Measurements from ENCODE around the gene BCR.

DNA sequence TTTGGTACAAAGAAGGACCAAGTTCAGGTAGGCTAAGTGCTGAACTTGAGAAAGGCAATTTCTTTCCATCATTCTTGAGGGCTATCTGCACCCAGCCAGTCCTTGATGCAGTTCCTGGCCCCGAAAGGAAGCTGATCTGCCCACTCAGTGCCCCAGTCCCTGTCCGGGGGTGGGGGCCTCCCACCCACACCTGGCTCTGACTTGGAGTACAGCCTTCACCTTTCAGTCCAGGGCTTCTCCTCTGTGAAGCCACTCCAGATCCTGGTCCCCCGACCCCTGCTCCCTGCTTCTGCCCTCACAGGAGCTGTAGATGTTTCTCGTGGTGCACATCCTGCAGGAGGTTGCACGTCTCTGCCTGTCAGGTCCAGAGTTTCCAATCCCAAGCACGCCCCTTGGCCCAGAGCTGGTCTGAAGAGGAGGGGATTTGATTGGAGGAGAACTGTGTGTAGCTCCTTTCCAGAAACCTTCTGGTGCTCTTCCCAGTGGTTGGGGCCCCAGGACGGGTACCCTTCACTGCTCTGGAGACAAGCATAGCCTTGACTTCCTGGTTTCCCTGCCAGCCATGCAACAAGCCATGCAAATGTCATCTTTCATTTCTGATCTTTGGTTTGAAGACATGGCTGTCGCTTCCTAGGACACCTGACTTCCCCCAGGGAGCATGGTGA, 75.3 kb downstream of the BCR start:
- TF ChIP-seq, protein P1, sequence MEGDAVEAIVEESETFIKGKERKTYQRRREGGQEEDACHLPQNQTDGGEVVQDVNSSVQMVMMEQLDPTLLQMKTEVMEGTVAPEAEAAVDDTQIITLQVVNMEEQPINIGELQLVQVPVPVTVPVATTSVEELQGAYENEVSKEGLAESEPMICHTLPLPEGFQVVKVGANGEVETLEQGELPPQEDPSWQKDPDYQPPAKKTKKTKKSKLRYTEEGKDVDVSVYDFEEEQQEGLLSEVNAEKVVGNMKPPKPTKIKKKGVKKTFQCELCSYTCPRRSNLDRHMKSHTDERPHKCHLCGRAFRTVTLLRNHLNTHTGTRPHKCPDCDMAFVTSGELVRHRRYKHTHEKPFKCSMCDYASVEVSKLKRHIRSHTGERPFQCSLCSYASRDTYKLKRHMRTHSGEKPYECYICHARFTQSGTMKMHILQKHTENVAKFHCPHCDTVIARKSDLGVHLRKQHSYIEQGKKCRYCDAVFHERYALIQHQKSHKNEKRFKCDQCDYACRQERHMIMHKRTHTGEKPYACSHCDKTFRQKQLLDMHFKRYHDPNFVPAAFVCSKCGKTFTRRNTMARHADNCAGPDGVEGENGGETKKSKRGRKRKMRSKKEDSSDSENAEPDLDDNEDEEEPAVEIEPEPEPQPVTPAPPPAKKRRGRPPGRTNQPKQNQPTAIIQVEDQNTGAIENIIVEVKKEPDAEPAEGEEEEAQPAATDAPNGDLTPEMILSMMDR (IDR thresholded peaks at IDR 0.05) = no peak
- TF ChIP-seq EP300 (IDR thresholded peaks at IDR 0.05; ENCODE audit: low read depth) = no peak
- no peak for TF ChIP-seq POLR2A (IDR thresholded peaks at IDR 0.05)
- no peak for TF ChIP-seq POLR2AphosphoS5 (IDR thresholded peaks at IDR 0.05)

Data from transverse colon (tissue), 4 donors.